ENCODE measurements around the gene CAMTA1.

The CAMTA1 gene

GRCh38 chr1:7399514-7400125 is 614.4 kb downstream of the CAMTA1 start:
- H3K36me3 ChIP-seq (ENCODE audit: control insufficient read depth in 2 of 2, insufficient read depth in 1 of 2, low read length in 2 of 2) = no peaks in the 10 kb centered on the region
- CTCF ChIA-PET = interaction anchor here (0.6 to 1.0 kb wide), 2 partner anchors 31 to 163 kb away, joined by 3 read pairs; no protein-coding TSS in a partner anchor
- TF ChIP-seq OVOL3 (tag by site-specific recombination; IDR thresholded peaks at IDR 0.05) (no peak), SETDB1 (IDR thresholded peaks at IDR 0.05; ENCODE audit: insufficient read length, low read length) (peak; percentile 99), TRIM28 (IDR thresholded peaks at IDR 0.05; ENCODE audit: borderline replicate concordance, low read length) (peak; percentile 73; the same call in 1 of the 2 replicates)

DNA sequence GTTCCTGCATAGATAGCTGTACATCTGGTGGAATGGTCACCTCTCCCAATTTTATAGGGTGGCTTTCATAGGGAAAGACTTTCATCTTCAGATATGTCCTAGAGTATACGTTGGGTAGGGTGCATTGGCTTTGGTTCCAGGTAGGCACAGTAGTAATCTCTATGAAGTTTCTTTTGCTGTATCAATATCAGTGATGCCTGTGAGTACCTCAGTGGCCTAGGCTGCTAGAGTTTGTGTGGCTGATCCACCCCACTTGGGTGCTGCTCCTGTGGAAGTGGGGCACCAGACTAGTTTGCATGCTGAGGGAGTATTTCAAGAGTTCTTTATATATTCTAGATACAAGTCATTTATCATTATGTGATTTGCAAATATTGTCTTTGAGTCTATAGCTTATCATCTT is 615.3 kb downstream of the CAMTA1 start:
- Histone ChIP-seq H3K27ac (ENCODE audit: extremely low read depth, low read depth, low read length) (no peak overlapping the region), H3K4me1 (ENCODE audit: control insufficient read depth, insufficient read depth, low read length) (no peaks in the 10 kb centered on the region; the same call in 1 of the 2 replicates), H3K9me3 (ENCODE audit: control insufficient read depth, insufficient read depth, low read depth, low read length) (no peaks in the 10 kb centered on the region), H3K36me3 (ENCODE audit: control insufficient read depth in 2 of 2, insufficient read depth in 1 of 2, low read length in 2 of 2) (no peaks in the 10 kb centered on the region), H3K4me3 (ENCODE audit: low read depth, low read length) (no peak overlapping the region)
- CTCF ChIA-PET = interaction anchor here (0.6 kb wide), 1 partner anchor 681 kb away, joined by 3 read pairs; no protein-coding TSS in a partner anchor
- no peak for TF ChIP-seq ZNF707 (tag by site-specific recombination; IDR thresholded peaks at IDR 0.05)
- no peak for TF ChIP-seq PRDM1 (tag by site-specific recombination; IDR thresholded peaks at IDR 0.05)
- no peak for TF ChIP-seq ZNF416 (tag by site-specific recombination; IDR thresholded peaks at IDR 0.05)
- no peak for TF ChIP-seq ZNF785 (tag by site-specific recombination; IDR thresholded peaks at IDR 0.05)
- TF ChIP-seq MEIS1 (CRISPR knock-in tag; IDR thresholded peaks at IDR 0.05; ENCODE audit: borderline replicate concordance) = no peak
- no peak for TF ChIP-seq REST (tag by site-specific recombination; IDR thresholded peaks at IDR 0.05)
- TF ChIP-seq, protein P1, sequence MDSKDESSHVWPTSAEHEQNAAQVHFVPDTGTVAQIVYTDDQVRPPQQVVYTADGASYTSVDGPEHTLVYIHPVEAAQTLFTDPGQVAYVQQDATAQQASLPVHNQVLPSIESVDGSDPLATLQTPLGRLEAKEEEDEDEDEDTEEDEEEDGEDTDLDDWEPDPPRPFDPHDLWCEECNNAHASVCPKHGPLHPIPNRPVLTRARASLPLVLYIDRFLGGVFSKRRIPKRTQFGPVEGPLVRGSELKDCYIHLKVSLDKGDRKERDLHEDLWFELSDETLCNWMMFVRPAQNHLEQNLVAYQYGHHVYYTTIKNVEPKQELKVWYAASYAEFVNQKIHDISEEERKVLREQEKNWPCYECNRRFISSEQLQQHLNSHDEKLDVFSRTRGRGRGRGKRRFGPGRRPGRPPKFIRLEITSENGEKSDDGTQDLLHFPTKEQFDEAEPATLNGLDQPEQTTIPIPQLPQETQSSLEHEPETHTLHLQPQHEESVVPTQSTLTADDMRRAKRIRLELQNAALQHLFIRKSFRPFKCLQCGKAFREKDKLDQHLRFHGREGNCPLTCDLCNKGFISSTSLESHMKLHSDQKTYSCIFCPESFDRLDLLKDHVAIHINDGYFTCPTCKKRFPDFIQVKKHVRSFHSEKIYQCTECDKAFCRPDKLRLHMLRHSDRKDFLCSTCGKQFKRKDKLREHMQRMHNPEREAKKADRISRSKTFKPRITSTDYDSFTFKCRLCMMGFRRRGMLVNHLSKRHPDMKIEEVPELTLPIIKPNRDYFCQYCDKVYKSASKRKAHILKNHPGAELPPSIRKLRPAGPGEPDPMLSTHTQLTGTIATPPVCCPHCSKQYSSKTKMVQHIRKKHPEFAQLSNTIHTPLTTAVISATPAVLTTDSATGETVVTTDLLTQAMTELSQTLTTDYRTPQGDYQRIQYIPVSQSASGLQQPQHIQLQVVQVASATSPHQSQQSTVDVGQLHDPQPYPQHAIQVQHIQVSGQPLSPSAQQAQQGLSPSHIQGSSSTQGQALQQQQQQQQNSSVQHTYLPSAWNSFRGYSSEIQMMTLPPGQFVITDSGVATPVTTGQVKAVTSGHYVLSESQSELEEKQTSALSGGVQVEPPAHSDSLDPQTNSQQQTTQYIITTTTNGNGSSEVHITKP (tag by site-specific recombination; IDR thresholded peaks at IDR 0.05) = no peak
- TF ChIP-seq ZNF341 (tag by site-specific recombination; IDR thresholded peaks at IDR 0.05; ENCODE audit: low read depth) = no peak
- TF ChIP-seq MZF1 (tag by site-specific recombination; IDR thresholded peaks at IDR 0.05; ENCODE audit: borderline replicate concordance) = no peak
- TF ChIP-seq FEZF1 (tag by site-specific recombination; IDR thresholded peaks at IDR 0.05) = no peak
- POLR2A ChIA-PET = no interaction called here

More at GRCh38 chr1:7399514-7400125, 614.4 kb downstream of the CAMTA1 start:
- Histone ChIP-seq H3K9me3 (ENCODE audit: control insufficient read depth, insufficient read depth, low read depth, low read length) (peaks cover 3% of the 10 kb centered on the region; the same call in 1 of the 2 replicates), H3K4me3 (ENCODE audit: low read depth, low read length) (no peak overlapping the region), H3K4me1 (ENCODE audit: control insufficient read depth, insufficient read depth, low read length) (no peaks in the 10 kb centered on the region; the same call in 1 of the 2 replicates), H3K27ac (ENCODE audit: extremely low read depth, low read depth, low read length) (no peak overlapping the region)
- POLR2A ChIA-PET = no interaction called here

DNA sequence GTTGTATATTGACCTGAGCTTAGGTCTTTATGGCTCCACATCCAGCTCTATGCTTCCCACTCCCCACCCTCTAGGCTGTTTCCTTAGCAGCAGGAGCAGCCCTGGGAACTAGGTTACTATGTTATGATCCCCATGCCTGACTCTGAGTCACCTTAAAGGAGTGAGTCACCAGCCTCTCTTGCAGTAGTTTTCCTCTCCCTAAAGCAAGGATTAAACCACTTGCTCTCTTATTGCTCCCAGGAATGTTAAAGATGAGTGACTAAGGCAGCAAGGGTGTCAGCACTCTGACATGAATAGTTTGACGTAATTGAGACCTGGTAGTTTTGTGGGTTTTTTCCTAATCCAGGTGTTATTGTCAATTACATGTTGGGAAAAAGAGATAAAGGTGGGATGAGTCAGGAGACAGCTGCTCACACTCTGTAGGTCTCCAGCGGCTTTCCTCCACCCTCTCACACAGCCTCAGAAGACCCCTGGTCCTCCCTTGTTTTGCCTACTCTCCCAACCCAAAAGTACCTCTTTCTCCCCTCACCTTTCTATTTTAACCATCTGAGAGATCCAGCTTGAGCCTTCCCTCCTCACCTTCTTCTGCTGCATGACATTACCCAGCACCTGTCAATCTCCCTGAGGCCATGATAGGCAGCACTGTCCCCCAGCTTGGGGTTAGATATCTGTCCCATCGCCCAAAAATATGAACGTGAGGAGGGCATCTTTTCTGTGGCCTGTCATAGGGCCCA is 616.7 kb downstream of the CAMTA1 start:
- Histone ChIP-seq H3K36me3 (ENCODE audit: control insufficient read depth in 2 of 2, insufficient read depth in 1 of 2, low read length in 2 of 2) (no peaks in the 10 kb centered on the region), H3K4me3 (ENCODE audit: low read depth, low read length) (no peak overlapping the region), H3K27ac (ENCODE audit: extremely low read depth, low read depth, low read length) (no peak overlapping the region; the same call in 1 of the 2 replicates), H3K4me1 (ENCODE audit: control insufficient read depth, insufficient read depth, low read length) (no peaks in the 10 kb centered on the region; the same call in 1 of the 2 replicates), H3K9me3 (ENCODE audit: control insufficient read depth, insufficient read depth, low read depth, low read length) (no peaks in the 10 kb centered on the region)
- CTCF ChIA-PET = no interaction called here
- POLR2A ChIA-PET = no interaction called here
- TF ChIP-seq SCRT2 (tag by site-specific recombination; IDR thresholded peaks at IDR 0.05) (peak; percentile 63), ZNF701 (tag by site-specific recombination; IDR thresholded peaks at IDR 0.05) (no peak), ZNF501 (tag by site-specific recombination; IDR thresholded peaks at IDR 0.05) (0 out of 2 replicates have a peak, but pooled peaks have one; percentile 59)
- TF ChIP-seq, protein P1 (tag by site-specific recombination; IDR thresholded peaks at IDR 0.05) = peak; percentile 96
- TF ChIP-seq, protein P2, sequence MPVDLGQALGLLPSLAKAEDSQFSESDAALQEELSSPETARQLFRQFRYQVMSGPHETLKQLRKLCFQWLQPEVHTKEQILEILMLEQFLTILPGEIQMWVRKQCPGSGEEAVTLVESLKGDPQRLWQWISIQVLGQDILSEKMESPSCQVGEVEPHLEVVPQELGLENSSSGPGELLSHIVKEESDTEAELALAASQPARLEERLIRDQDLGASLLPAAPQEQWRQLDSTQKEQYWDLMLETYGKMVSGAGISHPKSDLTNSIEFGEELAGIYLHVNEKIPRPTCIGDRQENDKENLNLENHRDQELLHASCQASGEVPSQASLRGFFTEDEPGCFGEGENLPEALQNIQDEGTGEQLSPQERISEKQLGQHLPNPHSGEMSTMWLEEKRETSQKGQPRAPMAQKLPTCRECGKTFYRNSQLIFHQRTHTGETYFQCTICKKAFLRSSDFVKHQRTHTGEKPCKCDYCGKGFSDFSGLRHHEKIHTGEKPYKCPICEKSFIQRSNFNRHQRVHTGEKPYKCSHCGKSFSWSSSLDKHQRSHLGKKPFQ (tag by site-specific recombination; IDR thresholded peaks at IDR 0.05) = no peak

Measured in HEK293 (cell line).